ENCODE measurements around the gene CORO1C.
"Not testable (repeated sequence)": the region's sequence is repeated elsewhere in the genome, so short reads cannot be mapped to it uniquely, and the experiment has no call there.

GRCh38 chr12:108656247-108656646, 75.1 kb downstream of the CORO1C start:
- TF ChIP-seq CTCF (IDR thresholded peaks at IDR 0.05 in 2 of 3, conservative IDR thresholded peaks at IDR 0.05 in 1 of 3; ENCODE audit: insufficient read depth in 2 of 3, low read depth in 1 of 3, low read length in 3 of 3); ATF4 (CRISPR knock-in tag; IDR thresholded peaks at IDR 0.05): not testable (repeated sequence)
